Fibroblast of peridontal ligament (primary cell): ENCODE measurements around the gene ZNF804B.

Experiments used
- DNase-seq: peaks from one replicate; pipeline ENCODE4 v3.0.0-alpha.2; 2010; ENCODE audit errors: extremely low read depth

The ZNF804B gene

GRCh38 chr7:89265631-89266030 lies 506.1 kb downstream of the ZNF804B start:
- DNase-seq, result no peak

GRCh38 chr7:89283302-89283701 lies 523.8 kb downstream of the ZNF804B start:
- no peak for DNase-seq

- no peak for DNase-seq
Observed at GRCh38 chr7:89308535-89308934, 549.0 kb downstream of the ZNF804B start.

GRCh38 chr7:89311886-89312285 lies 552.4 kb downstream of the ZNF804B start:
- DNase-seq, result no peak

GRCh38 chr7:89312551-89312950 lies 553.1 kb downstream of the ZNF804B start:
- DNase-seq, result no peak

GRCh38 chr7:89316584-89317251 lies 557.2 kb downstream of the ZNF804B start:
- DNase-seq, result no peak

- DNase-seq, result peak; percentile 43
Observed at GRCh38 chr7:89332026-89332425, 572.5 kb downstream of the ZNF804B start.

- DNase-seq, result no peak
Observed at GRCh38 chr7:89334797-89335196, 575.3 kb downstream of the ZNF804B start.

- DNase-seq, result no peak
Observed at GRCh38 chr7:89335490-89335889, 576.0 kb downstream of the ZNF804B start.

- DNase-seq, result no peak
Observed at GRCh38 chr7:89336121-89336520, 576.6 kb downstream of the ZNF804B start.

- DNase-seq, result no peak
Observed at GRCh38 chr7:89339748-89340147, 580.2 kb downstream of the ZNF804B start.

GRCh38 chr7:89357121-89357520 lies 597.6 kb downstream of the ZNF804B start:
- no peak for DNase-seq

GRCh38 chr7:89377219-89377618 lies 617.7 kb downstream of the ZNF804B start:
- no peak for DNase-seq

- DNase-seq, result no peak
Observed at GRCh38 chr7:89385411-89385810, 625.9 kb downstream of the ZNF804B start.
